Endothelial cell of umbilical vein (primary cell): ENCODE measurements around the gene NR5A1. TPM values are rescaled to one million over a fixed set of nuclear protein-coding genes. Genes with fewer than 3 reads are reported as not detected.

Experiments
- BruUV-seq: library from RNA; stranded (reverse); fragments of 400-500 nt; replicated peaks from 2 replicates; lab custom pipeline; 2021; lab: Mats Ljungman, UMichigan
- CTCF ChIA-PET: fragments of 300-600, 350-600 bp; sonication (Branson Sonifier 250); formaldehyde crosslinking; loops from one replicate; lab custom pipeline; 2021; ENCODE audit warnings: antibody characterized with exemption, inconsistent platforms; lab: Charles Lee
- POLR2A ChIA-PET: fragments of 300-600, 350-600 bp; sonication (Branson Sonifier 250); formaldehyde crosslinking; loops from one replicate; lab custom pipeline; 2021; ENCODE audit warnings: antibody characterized with exemption, inconsistent platforms; lab: Charles Lee
- DNase-seq: peaks from one replicate; pipeline ENCODE4 v3.0.0-alpha.2; 2011; ENCODE audit warnings: low read depth, low spot score
- FAIRE-seq: peaks from 2 replicates; lab custom pipeline; 2011; peaks lifted over from hg19 to GRCh38; lab: Jason Lieb, UNC
- H2AFZ ChIP-seq: 2 replicates; pipeline ENCODE4 v1.6.0; 2012; ENCODE audit warnings: low read depth, low read length, control low read depth, inconsistent platforms
- H3K27ac ChIP-seq: 2 replicates; pipeline ENCODE4 v1.5.1; 2011; ENCODE audit warnings: low read depth, mild to moderate bottlenecking, control low read depth, low read length, moderate library complexity; ENCODE audit not compliant: insufficient read depth
- H3K27me3 ChIP-seq, 2 experiments: 2 replicates each; pipeline versions ENCODE4 v1.6.0 to v1.6.1; 2011; ENCODE audit warnings: low read length in 2 of 2, mixed read lengths in 1 of 2; ENCODE audit not compliant: control insufficient read depth in 2 of 2, insufficient read depth in 2 of 2
- H3K36me3 ChIP-seq, 2 experiments: 2 replicates in 1 of 2; 3 replicates in 1 of 2; pipeline ENCODE4 v1.5.1; 2011; ENCODE audit warnings: low read length in 2 of 2, mild to moderate bottlenecking in 1 of 2, moderate library complexity in 1 of 2; ENCODE audit not compliant: control insufficient read depth in 2 of 2, insufficient read depth in 2 of 2; ENCODE audit errors: extremely low read depth in 1 of 2
- H3K4me1 ChIP-seq: 3 replicates; pipeline ENCODE4 v1.5.1; 2011; ENCODE audit warnings: mild to moderate bottlenecking, low read length; ENCODE audit not compliant: control insufficient read depth, insufficient read depth; ENCODE audit errors: extremely low read depth
- H3K4me2 ChIP-seq: 2 replicates; pipeline ENCODE4 v1.6.1; 2011; ENCODE audit warnings: low read length, control low read depth, mixed read lengths; ENCODE audit not compliant: insufficient read depth
- H3K4me3 ChIP-seq, 3 experiments: fragments of 200-600 bp in 1 of 3; sonication (generic), shearing (Covaris generic) in 1 of 3; replicated peaks in 1 of 3; 2 replicates each; pipeline ENCODE4 v1.5.1; 2011 to 2016; ENCODE audit warnings: control low read depth in 3 of 3, low read length in 3 of 3, mild to moderate bottlenecking in 2 of 3, inconsistent platforms in 1 of 3, low read depth in 1 of 3, moderate library complexity in 1 of 3; ENCODE audit not compliant: insufficient read depth in 1 of 3
- H3K79me2 ChIP-seq: 2 replicates; pipeline ENCODE4 v1.6.0; 2012; ENCODE audit warnings: low read length, inconsistent platforms; ENCODE audit not compliant: control insufficient read depth, insufficient read depth
- H3K9ac ChIP-seq: replicated peaks from 2 replicates; pipeline ENCODE3; 2011; ENCODE audit warnings: low read length, control low read depth; ENCODE audit not compliant: insufficient read depth; ENCODE audit errors: extremely low read depth
- H3K9me1 ChIP-seq: replicated peaks from 3 replicates; pipeline ENCODE4 v1.6.0; 2011; ENCODE audit warnings: mild to moderate bottlenecking, low read length; ENCODE audit not compliant: control insufficient read depth, insufficient read depth; ENCODE audit errors: extremely low read depth
- H3K9me3 ChIP-seq: replicated peaks from 2 replicates; pipeline ENCODE4 v1.5.1; 2012; ENCODE audit warnings: low read length, inconsistent platforms; ENCODE audit not compliant: control insufficient read depth, insufficient read depth
- H4K20me1 ChIP-seq: replicated peaks from 2 replicates; pipeline ENCODE3; 2011; ENCODE audit warnings: mild to moderate bottlenecking, low read length; ENCODE audit not compliant: control insufficient read depth, insufficient read depth; ENCODE audit errors: extremely low read depth
- CTCF ChIP-seq, 2 donors: IDR thresholded peaks; 1 replicate in 1 of 2; 2 replicates in 1 of 2; pipeline ENCODE4 v1.5.1; 2011; ENCODE audit warnings: low read length in 2 of 2, mild to moderate bottlenecking in 2 of 2, moderate library complexity in 2 of 2, control low read depth in 1 of 2, inconsistent platforms in 1 of 2, low read depth in 1 of 2; ENCODE audit not compliant: insufficient read depth in 1 of 2; ENCODE audit errors: extremely low read depth in 1 of 2
- EZH2 ChIP-seq: IDR thresholded peaks from 2 replicates; pipeline ENCODE4 v1.6.1; 2012; ENCODE audit warnings: borderline replicate concordance, low read depth, mild to moderate bottlenecking, moderate library complexity, low read length, inconsistent platforms; ENCODE audit not compliant: severe bottlenecking
- FOS ChIP-seq: IDR thresholded peaks from 2 replicates; pipeline ENCODE4 v1.6.1; 2011; ENCODE audit warnings: mild to moderate bottlenecking, low read length, moderate library complexity, borderline replicate concordance; ENCODE audit not compliant: insufficient read depth
- GATA2 ChIP-seq: IDR thresholded peaks from 2 replicates; pipeline ENCODE4 v1.7.0; 2011; ENCODE audit warnings: low read depth, mild to moderate bottlenecking, moderate library complexity, mixed read lengths, low read length; ENCODE audit not compliant: insufficient read length, insufficient read depth
- JUN ChIP-seq: IDR thresholded peaks from 2 replicates; pipeline ENCODE4 v1.6.1; 2011; ENCODE audit warnings: borderline replicate concordance, low read depth; ENCODE audit not compliant: insufficient read length, insufficient read depth
- MAX ChIP-seq: IDR thresholded peaks from 2 replicates; pipeline ENCODE4 v1.6.1; 2011; ENCODE audit not compliant: insufficient read depth, insufficient read length
- MYC ChIP-seq: IDR thresholded peaks from one replicate; pipeline ENCODE4 v1.6.1; 2011; ENCODE audit warnings: mild to moderate bottlenecking, low read depth, low read length
- POLR2A ChIP-seq: IDR thresholded peaks from 2 replicates; pipeline ENCODE4 v1.6.1; 2012; ENCODE audit warnings: low read depth, mild to moderate bottlenecking, control low read depth, low read length
- dilution Hi-C: fragments of 300-500 bp; cut with MboI; formaldehyde crosslinking; loops from one replicate; pipeline ENCODE4 v1.15.0; 2019; ENCODE audit warnings: low sequenced_read_pairs; ENCODE audit not compliant: extremely low pct_ligation_motif_present
- intact Hi-C: fragments of 100-400 bp; cut with micrococcal nuclease; formaldehyde crosslinking; loops from one replicate; pipeline ENCODE4 v1.10.0; 2022
- polyA plus RNA-seq, 4 experiments: library from polyadenylated mRNA; depleted of rRNA in 3 of 4; stranded (reverse) in 3 of 4; unstranded in 1 of 4; fragments of >200 nt; gene quantifications; 2 replicates each; pipeline versions ENCODE4 v1.2.1 to v1.2.3, GENCODE V29; 2011 to 2012; ENCODE audit warnings: missing spikeins in 1 of 4
- total RNA-seq: library from RNA; stranded (reverse); gene quantifications from 2 replicates; pipeline ENCODE4 v1.2.3, GENCODE V29; 2021

The NR5A1 gene
- total and polyA plus RNA-seq, 2 donors (not counting 3 experiments of a cell fraction or from before 2014, with no cell fraction given): not detected

- ChIA-PET POLR2A (no interaction called here), CTCF (interaction anchor here (1.2 kb wide), 1 partner anchor 62 kb away, joined by 6 read pairs; no protein-coding TSS in a partner anchor)
- H3K4me2 ChIP-seq: no peak overlapping the region
- BruUV-seq: no TSS peak
- H3K36me3 ChIP-seq: no peaks in the 10 kb centered on the region
- dilution Hi-C loops: no loop called here
- H4K20me1 ChIP-seq: no peaks in the 10 kb centered on the region
- no peaks in the 10 kb centered on the region for H3K9me3 ChIP-seq
- no peak for FAIRE-seq
- DNase-seq: no peak
- H3K9me1 ChIP-seq: no peaks in the 10 kb centered on the region
- no peak overlapping the region for H3K4me3 ChIP-seq
- no peak for TF ChIP-seq FOS
- TF ChIP-seq MYC: no peak
- no peak for TF ChIP-seq MAX
- no peak for TF ChIP-seq JUN
- no peak for TF ChIP-seq EZH2
- no peak overlapping the region for H2AFZ ChIP-seq
- intact Hi-C loops: no loop called here
- H3K4me1 ChIP-seq: no peaks in the 10 kb centered on the region
- no peak overlapping the region for H3K27ac ChIP-seq
- H3K27me3 ChIP-seq: peaks cover 22 to 38% of the 10 kb centered on the region in 2 experiments
- no peak overlapping the region for H3K9ac ChIP-seq
- H3K79me2 ChIP-seq: no peaks in the 10 kb centered on the region
Measured at GRCh38 chr9:124481115-124481514, 26.1 kb downstream of the NR5A1 start.

GRCh38 chr9:124480621-124480981 lies 26.6 kb downstream of the NR5A1 start:
- Histone ChIP-seq H4K20me1 (no peaks in the 10 kb centered on the region), H3K9me1 (no peaks in the 10 kb centered on the region), H3K36me3 (no peaks in the 10 kb centered on the region), H3K4me2 (no peak overlapping the region), H3K27me3 (peaks cover 20 to 35% of the 10 kb centered on the region in 2 experiments), H3K27ac (no peak overlapping the region), H2AFZ (no peak overlapping the region), H3K4me3 (no peak overlapping the region), H3K9ac (no peak overlapping the region), H3K79me2 (no peaks in the 10 kb centered on the region), H3K4me1 (no peaks in the 10 kb centered on the region), H3K9me3 (no peaks in the 10 kb centered on the region)
- FAIRE-seq: peak; percentile 57
- dilution Hi-C loops: no loop called here
- BruUV-seq: no TSS peak
- intact Hi-C loops: loop anchor here (1.0 kb wide), 1 partner anchor 61 kb away; no protein-coding TSS in a partner anchor
- POLR2A ChIA-PET: no interaction called here
- TF ChIP-seq CTCF (IDR thresholded peaks at IDR 0.05; ENCODE audit: extremely low read depth in 1 of 2, insufficient read depth in 1 of 2, low read depth in 1 of 2, low read length in 2 of 2) (peak; percentile 41 to 50), GATA2 (no peak), FOS (no peak), POLR2A (no peak)
- CTCF ChIA-PET: interaction anchor here (1.1 to 1.2 kb wide), 2 partner anchors 56 to 62 kb away, joined by 3 to 6 read pairs; no protein-coding TSS in a partner anchor
- peak; percentile 14 for DNase-seq
